Activated effector memory CD4-positive, alpha-beta T cell treated with anti-CD3 and anti-CD28 coated beads, Interleukin-2, amount 50 U/mL, for 16 hours (primary cell): ENCODE measurements around the gene LYPLA2.
"Not testable (repeated sequence)": the region's sequence is repeated elsewhere in the genome, so short reads cannot be mapped to it uniquely, and the experiment has no call there.

Experiments used
- DNase-seq: peaks from one replicate; pipeline ENCODE4 v3.0.0-alpha.2; 2020

The LYPLA2 gene

GRCh38 chr1:23779826-23780371, 11.0 kb upstream of the LYPLA2 start:
- no peak for DNase-seq

- DNase-seq, result not testable (repeated sequence)
These were observed 7.8 kb upstream of the LYPLA2 start for GRCh38 chr1:23783141-23783540.

- DNase-seq, result no peak
These were observed 6.1 kb upstream of the LYPLA2 start for GRCh38 chr1:23784846-23785245.

GRCh38 chr1:23787701-23788100, 3.2 kb upstream of the LYPLA2 start:
- DNase-seq, result no peak

GRCh38 chr1:23788695-23789094, 2.2 kb upstream of the LYPLA2 start:
- no peak for DNase-seq

- peak; percentile 75 for DNase-seq
These were observed 637 bp downstream of the LYPLA2 start for GRCh38 chr1:23791516-23792047.

- DNase-seq, result no peak
These were observed 1.4 kb downstream of the LYPLA2 start for GRCh38 chr1:23792151-23792945.

GRCh38 chr1:23793018-23793781, 2.3 kb downstream of the LYPLA2 start:
- DNase-seq, result peak; percentile 77

GRCh38 chr1:23793861-23794731, 3.2 kb downstream of the LYPLA2 start:
- no peak for DNase-seq

GRCh38 chr1:23794732-23795182, 3.8 kb downstream of the LYPLA2 start:
- not testable (repeated sequence) for DNase-seq

- no peak for DNase-seq
These were observed 4.9 kb downstream of the LYPLA2 start for GRCh38 chr1:23795676-23796465.

GRCh38 chr1:23796466-23797271, 5.7 kb downstream of the LYPLA2 start:
- no peak for DNase-seq

GRCh38 chr1:23797478-23798448, 6.8 kb downstream of the LYPLA2 start:
- no peak for DNase-seq

- no peak for DNase-seq
These were observed 7.8 kb downstream of the LYPLA2 start for GRCh38 chr1:23798662-23799142.

- DNase-seq, result no peak
These were observed 8.3 kb downstream of the LYPLA2 start for GRCh38 chr1:23799255-23799569.

GRCh38 chr1:23799570-23800399, 8.8 kb downstream of the LYPLA2 start:
- DNase-seq, result peak; percentile 74

- peak; percentile 99 for DNase-seq
These were observed 9.7 kb downstream of the LYPLA2 start, which contains the start of gene GALE for GRCh38 chr1:23800400-23801337. Gene GALE, minus strand, starts transcription at chr1:23800754. Its CDS starts 1,747 bp downstream, at chr1:23799007.
